ENCODE results near the gene TRIM25.

TRIM25 gene

GRCh38 chr17:56934280-56934679 lies 20.4 kb upstream of the TRIM25 start:
- TF ChIP-seq CTCF (IDR thresholded peaks at IDR 0.05; ENCODE audit: low read depth, low read length): no peak
- no peak for DNase-seq (ENCODE audit: extremely low read depth, low read depth)

GRCh38 chr17:56933868-56934267 lies 20.0 kb upstream of the TRIM25 start:
- no peak for DNase-seq (ENCODE audit: extremely low read depth, low read depth)
- TF ChIP-seq CTCF (IDR thresholded peaks at IDR 0.05; ENCODE audit: low read depth, low read length): no peak

- no peak for DNase-seq (ENCODE audit: extremely low read depth, low read depth)
- no peak for TF ChIP-seq CTCF (IDR thresholded peaks at IDR 0.05; ENCODE audit: low read depth, low read length)
These were observed 19.4 kb upstream of the TRIM25 start for GRCh38 chr17:56933151-56933745.

- DNase-seq (ENCODE audit: extremely low read depth, low read depth): no peak
- TF ChIP-seq CTCF (IDR thresholded peaks at IDR 0.05; ENCODE audit: low read depth, low read length): no peak
These were observed 17.0 kb upstream of the TRIM25 start for GRCh38 chr17:56930739-56931337.

GRCh38 chr17:56929362-56929969 lies 15.6 kb upstream of the TRIM25 start:
- TF ChIP-seq CTCF (IDR thresholded peaks at IDR 0.05; ENCODE audit: low read depth, low read length): no peak
- no peak for DNase-seq (ENCODE audit: extremely low read depth, low read depth)

GRCh38 chr17:56928586-56928985 lies 14.7 kb upstream of the TRIM25 start:
- DNase-seq (ENCODE audit: extremely low read depth, low read depth): no peak
- TF ChIP-seq CTCF (IDR thresholded peaks at IDR 0.05; ENCODE audit: low read depth, low read length): no peak

- no peak for TF ChIP-seq CTCF (IDR thresholded peaks at IDR 0.05; ENCODE audit: low read depth, low read length)
These were observed 12.9 kb upstream of the TRIM25 start for GRCh38 chr17:56926704-56927103.

More at GRCh38 chr17:56926704-56927103, 12.9 kb upstream of the TRIM25 start:
- DNase-seq (ENCODE audit: extremely low read depth, low read depth): no peak
